ENCODE measurements around the gene MRPS30. TPM values are rescaled to one million over a fixed set of nuclear protein-coding genes. Genes with fewer than 3 reads are reported as not detected.

The MRPS30 gene
- total RNA-seq, 4 donors from 2014 or later, result 98.0 to 134 (median 116) TPM

- WGBS, 2 donors, result 88 to 100% methylated on average over 1 of the region's 1 CpG
- Histone ChIP-seq H3K4me1 (no peaks in the 10 kb centered on the region), H3K9me3 (no peaks in the 10 kb centered on the region), H3K4me3 (replicated peaks in 1 of 3) (no peak overlapping the region), H3K36me3 (no peaks in the 10 kb centered on the region), H3K27me3 (no peaks in the 10 kb centered on the region), H3K27ac (no peak overlapping the region)
- no peak for TF ChIP-seq POLR2A (IDR thresholded peaks at IDR 0.05)
- no peak for TF ChIP-seq CTCF (IDR thresholded peaks at IDR 0.05)
- intact Hi-C loops (cut with DNase I), result no loop called here
- DNase-seq, result no peak
Observed at GRCh38 chr5:44794371-44794770, 14.4 kb upstream of the MRPS30 start.

- TF ChIP-seq POLR2A (IDR thresholded peaks at IDR 0.05), result no peak
- TF ChIP-seq CTCF (IDR thresholded peaks at IDR 0.05), result no peak
- intact Hi-C loops (cut with DNase I), result no loop called here
Observed at GRCh38 chr5:44795496-44795895, 13.3 kb upstream of the MRPS30 start.

GRCh38 chr5:44797841-44798240, 10.9 kb upstream of the MRPS30 start:
- 87 to 89% methylated on average over 3 of the region's 3 CpGs for WGBS, 2 donors
- H3K27me3 ChIP-seq, result no peaks in the 10 kb centered on the region
- no peaks in the 10 kb centered on the region for H3K4me1 ChIP-seq
- intact Hi-C loops (cut with DNase I), result no loop called here
- no peak for DNase-seq
- no peaks in the 10 kb centered on the region for H3K36me3 ChIP-seq
- no peak overlapping the region for H3K27ac ChIP-seq
- H3K9me3 ChIP-seq, result no peaks in the 10 kb centered on the region
- no peak for TF ChIP-seq CTCF (IDR thresholded peaks at IDR 0.05)
- TF ChIP-seq POLR2A (IDR thresholded peaks at IDR 0.05), result no peak
- no peak overlapping the region for H3K4me3 ChIP-seq (replicated peaks in 1 of 3)

More at GRCh38 chr5:44795496-44795895, 13.3 kb upstream of the MRPS30 start:
- H3K27me3 ChIP-seq, result no peaks in the 10 kb centered on the region
- H3K4me3 ChIP-seq (replicated peaks in 1 of 3), result no peak overlapping the region
- no peaks in the 10 kb centered on the region for H3K36me3 ChIP-seq
- whole genome bisulfite sequencing, 2 donors, result 79 to 92% methylated on average over 4 of the region's 4 CpGs
- no peaks in the 10 kb centered on the region for H3K4me1 ChIP-seq
- H3K27ac ChIP-seq, result no peak overlapping the region
- no peak for DNase-seq
- no peaks in the 10 kb centered on the region for H3K9me3 ChIP-seq

GRCh38 chr5:44801992-44802391, 6.8 kb upstream of the MRPS30 start:
- no peak overlapping the region for H3K4me3 ChIP-seq (replicated peaks in 1 of 3)
- DNase-seq, result no peak

GRCh38 chr5:44806608-44807007, 2.1 kb upstream of the MRPS30 start:
- Histone ChIP-seq H3K36me3 (no peaks in the 10 kb centered on the region), H3K9me3 (no peaks in the 10 kb centered on the region), H3K27me3 (no peaks in the 10 kb centered on the region), H3K4me1 (peaks cover 13 to 14% of the 10 kb centered on the region in 2 donors), H3K4me3 (replicated peaks in 1 of 3) (no peak overlapping the region), H3K27ac (no peak overlapping the region)
- 89 to 92% methylated on average over 2 of the region's 2 CpGs for WGBS, 2 donors
- DNase-seq, result no peak
- no peak for TF ChIP-seq CTCF (IDR thresholded peaks at IDR 0.05)
- no peak for TF ChIP-seq POLR2A (IDR thresholded peaks at IDR 0.05)
- intact Hi-C loops (cut with DNase I), result no loop called here

More at GRCh38 chr5:44801992-44802391, 6.8 kb upstream of the MRPS30 start:
- H3K4me1 ChIP-seq, result no peaks in the 10 kb centered on the region
- 93 to 96% methylated on average over 1 of the region's 1 CpG for WGBS, 2 donors
- no peak overlapping the region for H3K27ac ChIP-seq
- H3K27me3 ChIP-seq, result no peaks in the 10 kb centered on the region
- H3K9me3 ChIP-seq, result no peaks in the 10 kb centered on the region
- TF ChIP-seq POLR2A (IDR thresholded peaks at IDR 0.05) (no peak), CTCF (IDR thresholded peaks at IDR 0.05) (no peak)
- intact Hi-C loops (cut with DNase I), result no loop called here
- H3K36me3 ChIP-seq, result no peaks in the 10 kb centered on the region
